Stimulated activated CD4-positive, alpha-beta T cell treated with anti-CD3 and anti-CD28 coated beads, Interleukin-15, amount 100 ng/mL, for 1 hour (primary cell): ENCODE measurements around the gene KRTAP1-3.
"Not testable (repeated sequence)": the region's sequence is repeated elsewhere in the genome, so short reads cannot be mapped to it uniquely, and the experiment has no call there.

Experiments
- DNase-seq, 2 donors: peaks; one replicate each; pipeline ENCODE4 v3.0.0-alpha.2; 2020; ENCODE audit warnings: low read depth in 1 of 2, low spot score in 1 of 2

The KRTAP1-3 gene

DNA sequence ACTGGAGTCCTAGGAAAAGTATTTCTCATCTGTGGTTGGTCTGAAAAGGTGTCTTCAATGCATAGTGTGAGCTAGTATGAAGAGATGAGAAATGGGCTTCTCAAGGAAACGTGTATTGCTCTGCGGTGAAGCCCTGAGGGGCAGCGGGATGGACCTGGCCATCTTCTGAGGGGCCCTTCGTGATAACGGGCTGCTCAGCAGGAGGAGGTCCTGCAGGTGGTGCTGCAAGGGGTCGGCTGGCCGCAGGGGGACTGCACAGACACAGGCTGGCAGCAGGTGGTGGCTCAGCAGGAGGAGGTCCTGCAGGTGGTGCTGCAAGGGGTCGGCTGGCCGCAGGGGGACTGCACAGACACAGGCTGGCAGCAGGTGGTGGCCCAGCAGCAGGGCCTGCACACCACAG is 19.9 kb upstream of the KRTAP1-3 start:
- not testable (repeated sequence) for DNase-seq

DNA sequence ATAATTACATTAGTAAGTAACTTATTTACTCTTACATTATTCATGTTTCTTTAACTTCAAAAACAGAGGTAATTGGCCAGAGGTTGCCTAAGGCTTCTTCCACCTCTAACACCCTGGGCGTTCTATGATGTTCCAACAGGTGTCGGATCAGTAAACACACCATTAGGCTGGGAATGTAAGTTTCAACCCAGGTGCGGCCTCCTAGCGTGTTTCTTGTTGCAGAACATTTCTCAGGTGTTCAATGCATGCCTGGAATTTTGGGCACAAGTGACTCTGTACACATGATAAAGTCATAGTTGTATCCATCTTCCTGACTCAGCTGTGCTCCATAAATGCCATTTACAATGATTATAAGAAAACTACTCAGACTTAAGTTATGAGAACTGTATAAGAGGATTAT is 19.4 kb upstream of the KRTAP1-3 start:
- no peak for DNase-seq

DNA sequence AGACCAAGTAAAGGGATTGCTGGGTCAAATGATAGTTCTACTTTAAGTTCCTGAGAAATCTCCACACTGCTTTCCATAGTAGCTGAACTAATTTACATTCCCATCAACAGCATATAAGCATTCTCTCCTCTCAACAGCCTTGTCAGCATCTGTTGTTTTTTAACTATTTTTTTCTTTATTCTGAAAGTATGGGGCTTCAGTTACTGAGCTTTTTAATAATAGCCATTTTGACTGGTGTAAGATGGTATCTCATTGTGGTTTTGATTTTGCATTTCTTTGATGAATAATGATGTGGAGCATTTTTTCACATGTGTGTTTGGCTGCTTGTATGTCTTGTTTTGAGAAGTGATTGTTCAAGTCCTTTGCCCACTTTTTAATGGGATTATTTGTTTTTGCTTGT is 17.9 kb upstream of the KRTAP1-3 start:
- DNase-seq, result no peak

DNA sequence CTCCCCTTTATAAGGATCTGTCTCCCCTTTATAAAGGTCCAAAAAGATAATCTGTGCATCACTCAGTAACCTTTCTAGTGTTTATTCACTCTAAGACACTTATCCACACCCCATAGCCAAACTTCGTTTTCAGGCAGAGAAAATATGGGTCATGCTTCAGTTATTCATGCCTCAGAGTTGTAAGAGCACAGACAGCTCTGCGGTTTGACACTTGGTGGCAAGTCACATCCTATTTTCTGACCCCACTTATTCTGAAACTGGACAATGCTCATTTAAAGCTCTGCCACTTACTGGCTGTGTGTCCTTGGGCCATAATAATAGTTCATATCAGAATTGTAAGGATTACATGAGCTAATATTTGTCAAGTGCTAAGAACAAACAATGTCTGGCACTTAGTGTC is 14.4 kb upstream of the KRTAP1-3 start:
- no peak for DNase-seq

DNA sequence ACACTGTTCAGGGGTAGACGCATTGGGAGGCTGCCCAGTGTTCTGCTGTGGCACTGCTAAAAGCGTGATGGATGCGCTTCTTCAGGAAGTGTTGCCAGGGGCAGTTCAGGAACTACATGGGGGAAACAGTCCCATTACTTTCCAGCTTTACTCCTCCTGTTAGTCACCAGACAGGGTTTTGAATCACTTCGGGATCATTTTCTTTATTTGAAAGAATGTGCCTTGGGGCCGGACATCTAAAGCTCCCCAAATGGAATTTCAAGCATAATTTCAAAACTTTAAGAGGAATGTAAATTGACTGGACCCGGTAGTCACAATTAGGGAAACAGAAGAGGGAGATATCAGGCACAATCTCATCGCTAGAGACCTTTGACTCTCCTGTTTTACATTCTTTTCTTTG is 13.8 kb upstream of the KRTAP1-3 start:
- DNase-seq, result no peak

DNA sequence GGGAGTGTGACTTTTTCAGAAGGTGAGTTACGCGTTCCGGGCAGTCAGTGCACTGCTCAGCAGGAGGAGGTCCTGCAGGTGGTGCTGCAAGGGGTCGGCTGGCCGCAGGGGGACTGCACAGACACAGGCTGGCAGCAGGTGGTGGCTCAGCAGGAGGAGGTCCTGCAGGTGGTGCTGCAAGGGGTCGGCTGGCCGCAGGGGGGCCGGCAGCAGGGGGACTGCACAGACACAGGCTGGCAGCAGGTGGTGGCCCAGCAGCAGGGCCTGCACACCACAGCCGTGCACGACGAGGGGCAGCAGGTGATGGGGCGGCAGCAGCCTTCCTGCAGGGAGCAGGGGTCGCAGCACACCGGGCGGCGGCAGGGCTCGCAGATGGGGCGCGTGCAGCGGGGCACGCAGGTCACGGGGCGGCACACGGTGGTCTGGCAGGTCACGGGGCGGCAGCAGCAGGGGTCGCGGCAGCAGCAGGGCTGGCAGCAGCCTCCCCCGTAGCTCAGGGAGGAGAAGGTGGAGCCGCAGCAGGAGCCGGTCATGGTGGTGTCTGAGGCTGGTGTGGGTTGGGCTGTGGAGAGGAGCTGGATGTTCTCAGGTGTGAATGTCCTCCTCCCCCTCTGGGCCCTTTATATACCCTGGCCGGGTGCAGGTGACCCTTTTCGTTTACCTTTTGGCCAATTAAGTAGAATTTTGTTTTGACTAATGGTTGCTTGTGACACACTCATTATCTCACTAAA is 12.2 kb upstream of the KRTAP1-3 start, which contains the start of gene KRTAP2-1:
Gene KRTAP2-1 (minus strand): TSS at position 582 of the 731 bp plus-strand sequence. CDS start 49 bp downstream, at position 533.
- not testable (repeated sequence) for DNase-seq

DNA sequence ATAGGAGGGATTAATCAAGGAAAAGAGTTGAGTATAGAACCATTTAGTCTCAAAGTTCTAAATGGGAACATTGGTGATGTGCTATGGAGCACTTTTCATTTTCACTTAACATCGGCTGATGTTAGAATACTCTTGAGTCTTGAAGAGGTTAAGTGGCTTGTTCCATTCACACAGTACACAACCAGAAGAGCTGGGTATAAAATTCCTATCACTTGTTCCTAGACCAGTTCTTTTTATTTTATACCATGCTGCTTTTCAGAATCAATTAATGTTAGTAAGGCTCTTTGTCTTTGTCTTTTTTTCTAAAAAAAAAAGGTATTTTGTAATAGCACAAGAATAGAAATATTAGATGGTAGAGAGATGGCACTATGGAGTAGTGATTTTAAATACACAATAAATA is 8.3 kb upstream of the KRTAP1-3 start:
- DNase-seq, result no peak

DNA sequence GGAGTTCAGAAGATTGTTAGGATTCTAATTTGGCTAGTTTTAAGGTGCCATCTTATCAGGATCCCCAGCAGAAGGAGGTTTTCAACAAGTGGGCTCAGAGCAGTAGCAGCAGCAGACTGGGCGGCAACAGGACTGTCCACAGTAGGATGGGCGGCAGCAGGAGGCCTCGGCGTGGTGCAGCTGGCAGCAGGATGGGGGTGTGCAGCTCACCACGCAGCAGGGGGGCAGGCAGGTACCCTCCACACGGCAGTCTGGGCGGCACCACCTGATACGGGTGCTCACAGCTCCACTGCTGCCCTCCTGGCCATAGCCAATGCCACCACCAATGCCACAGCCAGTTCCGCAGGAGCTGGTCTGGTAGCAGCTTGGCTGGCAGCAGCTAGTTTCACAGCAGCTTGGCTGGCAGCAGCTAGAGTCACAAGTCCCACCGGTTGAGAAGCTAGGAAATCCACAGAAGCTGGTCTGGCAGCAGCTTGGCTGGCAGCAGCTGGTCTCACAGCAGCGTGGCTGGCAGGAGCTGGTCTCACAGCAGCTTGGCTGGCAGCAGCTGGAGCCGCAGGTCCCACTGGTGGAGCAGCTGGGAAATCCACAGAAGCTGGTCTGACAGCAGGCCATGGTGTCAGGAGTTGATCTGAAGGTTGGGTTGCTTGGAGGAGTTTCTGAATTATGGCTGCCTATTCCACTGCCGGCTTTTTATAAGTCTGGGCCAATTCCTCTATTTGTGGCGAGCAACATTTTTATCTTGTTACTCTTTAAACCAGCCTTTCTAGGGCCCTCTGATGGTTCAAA is 6.3 kb upstream of the KRTAP1-3 start, which contains the start of gene KRTAP1-1:
Gene KRTAP1-1 (minus strand): TSS at position 668 of the 789 bp plus-strand sequence. CDS start 53 bp downstream, at position 615.
- not testable (repeated sequence) for DNase-seq

DNA sequence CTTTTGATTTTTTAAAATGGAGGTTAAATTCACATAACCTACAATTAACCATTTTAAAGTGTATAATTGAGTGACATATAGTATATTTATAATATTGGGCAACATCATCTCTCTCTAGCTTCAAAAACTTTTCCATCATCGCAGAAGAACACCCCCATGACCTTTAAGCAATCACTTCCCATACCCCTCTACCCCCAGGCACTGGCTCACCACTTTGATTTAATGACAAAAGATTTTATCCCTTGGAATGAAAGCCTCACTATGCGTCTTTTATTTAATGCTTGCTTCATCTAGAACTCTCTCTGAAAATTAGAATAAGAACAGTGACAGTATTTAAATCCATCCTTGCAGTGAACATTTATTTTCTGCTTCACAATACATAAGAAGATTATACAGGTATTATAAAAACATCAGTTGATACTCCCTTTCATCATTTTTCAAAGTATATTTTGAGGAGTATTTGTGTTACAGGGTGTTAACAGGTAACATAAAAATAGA is 3.2 kb upstream of the KRTAP1-3 start:
- DNase-seq, result no peak

DNA sequence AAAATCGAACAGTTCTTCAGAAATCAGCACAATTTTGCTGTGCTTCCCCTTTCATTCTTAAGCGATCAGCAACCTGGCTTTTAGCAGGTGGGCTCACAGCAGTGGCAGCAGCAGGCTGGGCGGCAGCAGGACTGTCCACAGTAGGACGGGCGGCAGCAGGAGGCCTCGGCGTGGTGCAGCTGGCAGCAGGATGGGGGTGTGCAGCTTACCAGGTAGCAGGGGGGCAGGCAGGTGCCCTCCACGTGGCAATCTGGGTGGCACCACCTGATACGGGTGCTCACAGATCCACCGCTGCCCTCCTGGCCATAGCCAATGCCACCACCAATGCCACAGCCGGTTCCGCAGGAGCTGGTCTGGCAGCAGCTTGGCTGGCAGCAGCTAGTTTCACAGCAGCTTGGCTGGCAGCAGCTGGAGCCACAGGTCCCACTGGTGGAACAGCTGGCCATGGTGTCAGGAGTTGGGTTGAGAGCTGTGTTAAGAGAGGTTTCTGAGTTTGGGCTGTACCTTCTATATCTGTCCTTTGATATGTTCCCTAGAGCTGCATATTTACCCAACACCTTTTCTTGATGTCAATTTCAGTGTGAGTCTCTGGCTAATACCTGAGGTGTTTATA is 4.9 kb downstream of the KRTAP1-3 start, which contains the start of gene KRTAP1-4:
Gene KRTAP1-4 (minus strand): TSS at position 563 of the 613 bp plus-strand sequence. CDS start 117 bp downstream, at position 446.
- no peak for DNase-seq

DNA sequence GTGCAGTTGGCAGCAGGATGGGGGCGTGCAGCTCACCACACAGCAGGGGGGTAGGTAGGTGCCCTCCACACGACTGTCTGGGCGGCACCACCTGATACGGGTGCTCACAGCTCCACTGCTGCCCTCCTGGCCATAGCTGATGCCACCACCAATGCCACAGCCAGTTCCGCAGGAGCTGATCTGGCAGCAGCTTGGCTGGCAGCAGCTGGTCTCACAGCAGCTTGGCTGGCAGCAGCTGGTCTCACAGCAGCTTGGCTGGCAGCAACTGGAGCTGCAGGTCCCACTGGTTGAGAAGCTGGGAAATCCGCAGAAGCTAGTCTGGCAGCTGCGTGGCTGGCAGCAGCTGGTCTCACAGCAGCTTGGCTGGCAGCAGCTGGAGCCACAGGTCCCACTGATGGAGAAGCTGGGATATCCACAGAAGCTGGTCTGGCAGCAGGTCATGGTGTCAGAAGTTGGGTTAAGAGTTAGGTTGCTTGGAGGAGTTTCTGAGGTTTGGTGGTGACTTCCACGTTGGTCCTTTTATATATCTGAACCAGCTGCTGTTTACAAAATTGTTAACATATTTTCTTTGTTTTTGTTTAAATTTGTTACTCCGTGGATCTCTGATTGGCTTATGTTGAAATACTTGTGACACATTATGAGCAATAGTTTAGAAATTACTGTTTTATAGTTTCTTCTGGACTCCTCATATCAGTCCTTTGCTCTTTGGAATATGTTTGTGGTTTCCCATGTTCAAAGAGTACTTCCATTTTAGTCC is 7.8 kb downstream of the KRTAP1-3 start, which contains the start of gene KRTAP1-5:
Gene KRTAP1-5 (minus strand): TSS at position 494 of the 757 bp plus-strand sequence. CDS start 53 bp downstream, at position 441.
- DNase-seq, result no peak

DNA sequence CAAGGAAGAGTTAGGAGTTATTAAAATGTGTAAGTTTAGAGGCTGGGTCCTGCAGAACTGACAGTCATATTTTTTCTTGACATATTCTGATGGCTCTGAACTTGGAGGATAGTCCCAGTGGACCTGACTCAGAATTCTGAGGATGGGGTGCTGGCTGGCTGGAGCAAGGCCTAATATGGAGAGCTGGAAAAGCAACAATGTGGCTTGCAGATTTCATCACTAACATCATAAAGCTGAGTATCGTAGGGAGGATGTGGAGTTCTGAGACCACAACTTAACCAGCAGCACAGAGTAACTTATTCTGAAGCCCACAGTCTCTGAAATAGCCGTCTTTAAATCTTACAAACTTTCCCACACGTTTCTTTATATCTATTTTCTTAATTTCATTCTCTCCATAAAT is 10.0 kb downstream of the KRTAP1-3 start:
- no peak for DNase-seq

DNA sequence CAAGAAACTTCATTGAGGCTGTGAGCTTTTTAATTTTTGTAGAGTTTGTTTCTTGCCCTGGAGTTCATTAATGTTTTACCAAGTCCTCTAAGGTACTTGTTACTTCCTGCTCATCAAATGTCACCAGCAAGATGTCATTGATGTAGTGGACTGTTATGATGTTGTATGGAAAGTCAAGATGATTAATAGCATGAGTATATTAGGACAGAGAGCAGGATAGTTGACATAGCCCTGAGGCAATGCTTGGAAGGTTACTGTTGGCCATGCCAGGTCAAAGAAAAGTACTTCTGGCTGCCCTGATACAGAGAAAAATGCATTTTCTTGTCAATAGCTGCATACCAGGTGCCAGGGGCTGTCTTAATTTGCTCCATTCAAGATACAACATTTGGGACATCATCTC is 14.3 kb downstream of the KRTAP1-3 start:
- no peak for DNase-seq

DNA sequence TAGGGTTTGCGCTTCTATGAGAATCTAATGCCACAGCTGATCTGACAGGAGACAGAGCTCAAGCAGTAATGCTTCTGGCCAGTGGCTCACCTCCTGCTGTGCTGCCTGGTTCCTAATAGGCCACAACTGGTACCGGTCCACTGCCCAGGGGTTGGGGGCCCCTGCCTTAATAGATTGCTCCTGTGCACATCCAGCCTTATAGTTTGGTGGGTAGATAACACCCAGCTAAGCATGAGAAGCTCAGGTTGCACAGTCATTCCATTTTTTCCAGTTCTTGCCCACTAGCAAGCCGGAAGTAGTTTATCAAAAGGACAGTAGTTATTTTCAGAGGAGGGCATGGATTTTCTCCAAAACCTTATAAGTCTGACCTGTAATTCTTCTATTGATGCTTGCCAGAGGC is 15.3 kb downstream of the KRTAP1-3 start:
- no peak for DNase-seq

DNA sequence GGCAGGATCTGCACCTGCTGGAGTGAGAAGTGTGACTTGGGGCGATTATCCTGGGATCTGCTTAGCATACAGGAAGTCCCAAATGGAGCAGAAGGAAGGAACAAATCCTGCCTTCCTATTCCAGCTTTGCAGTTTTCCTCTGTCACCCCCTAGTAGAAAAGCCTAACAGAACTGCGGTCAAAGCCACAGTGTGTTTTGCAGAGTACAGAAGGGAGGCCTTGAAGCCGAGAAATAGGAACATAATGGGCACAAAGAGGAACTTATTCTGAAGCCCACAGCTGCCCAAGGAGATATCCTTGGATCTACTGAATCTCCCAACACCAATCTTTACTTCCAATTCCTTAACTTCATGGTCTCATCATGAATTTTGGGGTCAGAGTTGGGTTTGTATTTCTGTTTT is 16.1 kb downstream of the KRTAP1-3 start:
- DNase-seq, result no peak

DNA sequence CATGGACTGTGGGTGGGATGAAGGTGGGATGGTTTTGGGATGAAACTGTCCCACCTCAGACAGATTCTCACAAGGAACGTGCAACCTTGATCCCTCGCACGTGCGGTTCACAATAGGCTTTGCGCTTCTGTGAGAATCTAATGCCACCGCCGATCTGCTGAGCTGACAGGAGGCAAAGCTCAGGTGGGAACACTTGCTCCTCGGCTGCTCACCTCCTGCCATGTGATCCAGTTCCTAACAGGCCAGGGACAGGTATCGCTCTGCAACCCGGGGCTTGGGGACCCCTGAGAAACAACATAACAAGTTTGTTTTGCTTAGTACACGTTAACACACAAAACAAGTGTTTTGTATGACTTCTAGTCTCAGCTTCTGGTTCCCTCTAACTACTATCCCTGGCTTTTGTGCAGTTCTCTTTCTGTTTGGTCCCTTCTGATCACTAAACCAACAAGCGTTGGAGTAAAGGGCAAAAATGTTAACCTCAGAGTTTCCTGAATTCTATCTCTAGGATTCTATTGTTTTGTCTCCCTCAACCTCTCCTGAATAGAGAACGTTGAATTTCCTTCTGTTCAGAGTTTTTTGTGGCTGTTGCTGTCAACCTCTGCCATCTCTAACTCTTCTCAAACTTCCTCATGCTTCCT is 18.0 kb downstream of the KRTAP1-3 start:
- no peak for DNase-seq

DNA sequence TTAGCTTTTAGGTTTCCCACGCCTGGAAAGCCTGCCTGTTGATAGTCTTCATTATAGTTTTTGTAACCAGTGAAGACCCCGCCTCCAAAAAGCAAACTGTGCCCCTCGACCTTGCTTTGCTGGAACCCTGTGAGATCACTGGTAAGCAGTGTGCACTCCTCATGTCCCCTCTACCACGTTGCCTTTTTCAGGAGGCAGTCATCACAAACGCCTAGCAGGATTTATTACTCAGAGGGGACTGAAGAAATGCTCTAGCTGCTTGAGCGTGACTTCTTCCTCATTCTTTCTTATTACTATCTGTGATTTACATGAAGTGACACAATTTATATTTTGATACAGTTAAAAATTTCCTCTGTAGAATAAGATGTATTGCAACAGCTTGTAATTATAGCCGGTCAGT is 19.2 kb downstream of the KRTAP1-3 start:
- no peak for DNase-seq

DNA sequence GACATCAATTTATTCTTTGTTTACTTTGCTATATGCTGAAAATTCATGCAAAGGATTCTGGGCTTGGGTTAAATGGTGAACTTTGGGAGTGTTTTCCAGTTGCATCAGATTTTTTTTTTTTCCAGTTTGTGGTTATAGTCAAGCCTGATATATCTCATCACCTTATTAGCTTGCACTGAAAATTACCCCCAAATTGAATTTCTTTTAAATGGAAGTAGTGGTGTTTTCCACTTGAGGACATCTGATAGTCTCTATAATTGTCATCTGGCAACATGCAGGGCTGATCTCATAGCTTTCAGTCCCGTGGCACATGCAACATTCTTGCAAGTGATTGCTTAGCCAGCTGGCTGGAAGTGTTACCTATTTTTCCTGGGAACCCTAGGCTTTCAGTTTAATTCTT is 21.1 kb downstream of the KRTAP1-3 start:
- no peak for DNase-seq

DNA sequence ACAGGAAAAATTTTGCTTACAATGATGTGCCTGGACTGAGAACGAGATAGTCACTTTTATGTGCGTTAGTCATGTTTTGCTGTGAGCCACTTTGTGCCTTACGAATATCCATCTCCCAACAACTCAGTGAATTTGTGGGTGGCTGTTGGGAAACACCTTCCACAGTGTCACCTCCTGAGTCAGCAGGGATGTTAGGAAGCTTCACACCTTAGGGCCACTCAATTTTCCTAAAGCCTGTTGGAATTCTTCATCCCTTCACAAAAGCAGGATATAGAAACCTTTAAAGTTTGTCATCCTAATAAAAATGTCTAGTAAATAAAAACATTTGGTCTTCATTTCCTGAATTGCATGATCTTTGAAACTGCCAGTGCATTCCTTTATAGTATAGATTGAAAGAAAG is 21.5 kb downstream of the KRTAP1-3 start:
- no peak for DNase-seq
